ENCODE results near the gene MYBPH.

MYBPH gene

DNA sequence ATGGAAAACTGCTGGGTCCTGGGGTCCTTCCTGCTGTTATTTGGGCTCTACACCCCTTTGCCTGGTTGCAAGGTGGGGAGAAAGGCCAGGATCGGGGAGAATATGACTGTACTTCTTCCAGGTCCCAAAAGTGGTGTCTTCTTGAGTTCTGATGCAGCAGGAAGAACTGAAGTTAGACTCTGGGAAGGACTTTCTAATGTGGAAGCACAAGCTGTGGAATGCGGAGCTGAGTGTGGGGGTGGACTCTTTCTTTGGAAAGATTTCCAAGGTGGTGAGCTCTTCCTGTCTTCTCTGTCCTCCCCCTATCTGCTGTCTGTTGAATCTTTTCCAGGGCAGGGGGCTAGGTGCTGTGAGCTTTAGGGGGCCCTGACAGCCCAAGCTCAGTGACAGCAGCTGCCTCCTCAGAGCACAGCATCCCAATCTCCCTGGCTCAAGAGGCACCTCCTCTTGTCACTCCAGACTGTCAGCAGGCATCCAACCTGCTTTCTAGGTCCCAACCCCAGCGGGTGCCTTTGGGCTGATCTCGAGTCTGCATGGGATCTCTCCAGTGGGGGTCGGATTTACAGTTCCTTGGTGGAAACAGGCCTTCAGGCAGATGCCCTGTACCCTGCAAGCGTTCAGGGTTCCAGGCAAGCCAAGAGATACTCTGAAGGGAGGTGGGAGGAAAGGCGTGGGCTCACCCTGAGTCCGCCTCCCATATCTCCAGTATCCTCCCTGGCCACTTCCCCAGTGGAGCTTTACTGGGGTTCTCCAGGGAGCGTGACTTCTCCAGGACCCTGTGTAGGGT is 24.9 kb downstream of the MYBPH start:
- no peaks in the 10 kb centered on the region for H3K4me1 ChIP-seq (ENCODE audit: low read length)
- no peaks in the 10 kb centered on the region for H4K20me1 ChIP-seq (ENCODE audit: insufficient read depth, low read length)
- no peaks in the 10 kb centered on the region for H3K79me2 ChIP-seq (ENCODE audit: low read length)
- H3K27ac ChIP-seq (ENCODE audit: low read length), result no peak overlapping the region
- no peak overlapping the region for H3K4me3 ChIP-seq (ENCODE audit: low read length)
- TF ChIP-seq EZH2 (optimal IDR thresholded peaks at IDR 0.05; ENCODE audit: low read depth, low read length) (no peak), EZH2phosphoT487 (IDR thresholded peaks at IDR 0.05; ENCODE audit: low read length) (no peak)
- TF ChIP-seq, protein P1, sequence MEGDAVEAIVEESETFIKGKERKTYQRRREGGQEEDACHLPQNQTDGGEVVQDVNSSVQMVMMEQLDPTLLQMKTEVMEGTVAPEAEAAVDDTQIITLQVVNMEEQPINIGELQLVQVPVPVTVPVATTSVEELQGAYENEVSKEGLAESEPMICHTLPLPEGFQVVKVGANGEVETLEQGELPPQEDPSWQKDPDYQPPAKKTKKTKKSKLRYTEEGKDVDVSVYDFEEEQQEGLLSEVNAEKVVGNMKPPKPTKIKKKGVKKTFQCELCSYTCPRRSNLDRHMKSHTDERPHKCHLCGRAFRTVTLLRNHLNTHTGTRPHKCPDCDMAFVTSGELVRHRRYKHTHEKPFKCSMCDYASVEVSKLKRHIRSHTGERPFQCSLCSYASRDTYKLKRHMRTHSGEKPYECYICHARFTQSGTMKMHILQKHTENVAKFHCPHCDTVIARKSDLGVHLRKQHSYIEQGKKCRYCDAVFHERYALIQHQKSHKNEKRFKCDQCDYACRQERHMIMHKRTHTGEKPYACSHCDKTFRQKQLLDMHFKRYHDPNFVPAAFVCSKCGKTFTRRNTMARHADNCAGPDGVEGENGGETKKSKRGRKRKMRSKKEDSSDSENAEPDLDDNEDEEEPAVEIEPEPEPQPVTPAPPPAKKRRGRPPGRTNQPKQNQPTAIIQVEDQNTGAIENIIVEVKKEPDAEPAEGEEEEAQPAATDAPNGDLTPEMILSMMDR (IDR thresholded peaks at IDR 0.05; ENCODE audit: low read length), result no peak
- H3K36me3 ChIP-seq (replicated peaks; ENCODE audit: insufficient read depth, low read length), result no peaks in the 10 kb centered on the region
- no peak overlapping the region for H3K9ac ChIP-seq (ENCODE audit: low read length)
- H3F3A ChIP-seq (ENCODE audit: insufficient read depth, low read length), result no peaks in the 10 kb centered on the region
- H3K4me2 ChIP-seq (ENCODE audit: low read depth, low read length), result no peak overlapping the region
- no peaks in the 10 kb centered on the region for H3K9me3 ChIP-seq (replicated peaks; ENCODE audit: insufficient read depth, low read length)
- H3K27me3 ChIP-seq (replicated peaks; ENCODE audit: insufficient read depth, low read length), result no peaks in the 10 kb centered on the region
- DNase-seq, result no peak
- H2AFZ ChIP-seq (ENCODE audit: low read length), result no peak overlapping the region
- no peaks in the 10 kb centered on the region for H3K9me2 ChIP-seq (replicated peaks; ENCODE audit: insufficient read depth, low read length)

DNA sequence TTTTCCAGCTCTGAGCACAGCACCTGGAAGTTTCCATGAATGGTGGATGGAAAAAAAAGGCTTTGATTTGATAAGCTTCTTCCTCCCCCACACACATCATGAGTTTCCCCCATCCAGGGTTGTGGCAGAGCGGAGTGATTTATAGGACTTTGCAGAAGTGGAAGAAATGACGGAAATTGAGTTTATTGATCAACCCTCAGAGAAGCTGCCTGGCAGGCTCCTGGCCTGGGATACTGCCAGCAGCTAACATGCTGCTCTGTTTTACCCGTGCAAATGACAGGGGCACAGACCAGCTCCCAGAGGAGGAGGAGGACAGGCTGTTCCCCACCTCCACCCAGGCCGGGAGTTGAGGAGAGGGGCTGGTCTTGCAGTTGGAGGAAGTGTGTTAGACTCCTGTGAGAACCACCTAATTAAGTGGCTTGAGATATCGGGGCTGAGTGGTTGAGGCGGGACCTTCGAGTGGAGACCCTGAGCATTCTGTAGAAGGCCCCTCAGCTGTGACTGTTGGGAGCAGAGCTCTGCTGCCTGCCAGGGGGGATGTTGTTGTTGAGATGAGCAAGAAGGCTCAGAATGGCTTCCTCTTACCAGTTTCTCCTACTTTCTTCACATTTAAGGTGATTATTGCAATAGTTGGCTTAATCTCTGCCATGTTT is 26.3 kb downstream of the MYBPH start:
- Histone ChIP-seq H3K9me2 (replicated peaks; ENCODE audit: insufficient read depth, low read length) (no peaks in the 10 kb centered on the region), H3K9ac (ENCODE audit: low read length) (no peak overlapping the region), H3K79me2 (ENCODE audit: low read length) (no peaks in the 10 kb centered on the region), H4K20me1 (ENCODE audit: insufficient read depth, low read length) (no peaks in the 10 kb centered on the region), H3K27ac (ENCODE audit: low read length) (no peak overlapping the region), H3K36me3 (replicated peaks; ENCODE audit: insufficient read depth, low read length) (no peaks in the 10 kb centered on the region), H3K4me2 (ENCODE audit: low read depth, low read length) (no peak overlapping the region), H3F3A (ENCODE audit: insufficient read depth, low read length) (no peaks in the 10 kb centered on the region), H3K4me3 (ENCODE audit: low read length) (no peak overlapping the region), H3K27me3 (replicated peaks; ENCODE audit: insufficient read depth, low read length) (no peaks in the 10 kb centered on the region), H3K4me1 (ENCODE audit: low read length) (no peaks in the 10 kb centered on the region), H2AFZ (ENCODE audit: low read length) (no peak overlapping the region), H3K9me3 (replicated peaks; ENCODE audit: insufficient read depth, low read length) (no peaks in the 10 kb centered on the region)
- TF ChIP-seq, protein P1 (IDR thresholded peaks at IDR 0.05; ENCODE audit: low read length), result no peak
- TF ChIP-seq EZH2phosphoT487 (IDR thresholded peaks at IDR 0.05; ENCODE audit: low read length), result no peak
- no peak for TF ChIP-seq EZH2 (optimal IDR thresholded peaks at IDR 0.05; ENCODE audit: low read depth, low read length)
- no peak for DNase-seq

DNA sequence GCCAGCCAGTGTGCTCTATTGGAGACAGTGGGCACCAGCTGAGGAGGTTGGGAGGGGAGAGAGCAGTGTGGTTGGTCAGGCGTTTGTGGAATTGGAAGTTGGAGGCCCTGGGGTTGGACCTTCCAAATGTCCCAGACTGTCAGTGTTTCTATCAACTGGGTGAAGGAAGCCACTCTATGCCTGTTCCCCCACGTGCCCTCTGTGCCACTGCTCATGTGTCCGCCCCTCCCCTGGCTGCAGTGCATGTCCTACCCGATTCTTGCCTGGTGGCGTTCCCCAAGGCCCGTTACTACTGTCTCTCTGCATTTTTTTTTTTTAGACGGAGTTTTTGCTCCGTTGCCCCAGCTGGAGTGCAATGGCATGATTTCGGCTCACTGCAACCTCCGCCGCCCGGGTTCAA is 27.0 kb downstream of the MYBPH start:
- TF ChIP-seq, protein P1 (IDR thresholded peaks at IDR 0.05; ENCODE audit: low read length), result no peak
- no peak for TF ChIP-seq EZH2phosphoT487 (IDR thresholded peaks at IDR 0.05; ENCODE audit: low read length)
- no peak for TF ChIP-seq EZH2 (optimal IDR thresholded peaks at IDR 0.05; ENCODE audit: low read depth, low read length)
- Histone ChIP-seq H3K27ac (ENCODE audit: low read length) (no peak overlapping the region), H3K27me3 (replicated peaks; ENCODE audit: insufficient read depth, low read length) (no peaks in the 10 kb centered on the region), H2AFZ (ENCODE audit: low read length) (no peak overlapping the region), H3K79me2 (ENCODE audit: low read length) (no peaks in the 10 kb centered on the region), H3K4me3 (ENCODE audit: low read length) (no peak overlapping the region), H3K9me2 (replicated peaks; ENCODE audit: insufficient read depth, low read length) (no peaks in the 10 kb centered on the region), H3F3A (ENCODE audit: insufficient read depth, low read length) (no peaks in the 10 kb centered on the region), H3K9ac (ENCODE audit: low read length) (no peak overlapping the region), H3K9me3 (replicated peaks; ENCODE audit: insufficient read depth, low read length) (no peaks in the 10 kb centered on the region), H3K4me2 (ENCODE audit: low read depth, low read length) (no peak overlapping the region), H3K36me3 (replicated peaks; ENCODE audit: insufficient read depth, low read length) (no peaks in the 10 kb centered on the region), H4K20me1 (ENCODE audit: insufficient read depth, low read length) (no peaks in the 10 kb centered on the region), H3K4me1 (ENCODE audit: low read length) (no peaks in the 10 kb centered on the region)
- no peak for DNase-seq

Data from MM.1S (cell line).